ENCODE results near the gene NTRK3.

- TF ChIP-seq POLR2A (IDR thresholded peaks at IDR 0.05; ENCODE audit: low read length), result no peak
- TF ChIP-seq GATA1 (IDR thresholded peaks at IDR 0.05; ENCODE audit: low read depth, low read length), result no peak
Observed at GRCh38 chr15:88003541-88004327, 252.8 kb downstream of the NTRK3 start.

Data from erythroblast (primary cell).